Heart right ventricle (tissue), 16 donors: ENCODE results near the gene SRP68. TPM values are rescaled to one million over a fixed set of nuclear protein-coding genes. Genes with fewer than 3 reads are reported as not detected.

ENCODE experiments used
- ATAC-seq, 8 donors: fragments of 200-7000 bp; cut with Tn5 transposase; one replicate each; pipeline ENCODE4 v1.9.1; 2020; ENCODE audit warnings: mild to moderate bottlenecking in 8 of 8, moderate library complexity in 8 of 8, moderate number of reproducible peaks in 1 of 8
- DNase-seq, 2 donors: peaks; one replicate each; pipeline ENCODE4 v3.0.0-alpha.2; 2020
- H3K27ac ChIP-seq, 10 donors: fragments of 200-600 bp; sonication (generic) in 2 of 10; one replicate each; pipeline versions ENCODE4 v1.5.0 to v1.8.0; 2020 to 2022; ENCODE audit warnings: mild to moderate bottlenecking in 3 of 10
- H3K27me3 ChIP-seq, 7 donors: fragments of 200-600 bp; one replicate each; pipeline ENCODE4 v1.8.0; 2021 to 2022; ENCODE audit warnings: mild to moderate bottlenecking in 2 of 7
- H3K36me3 ChIP-seq, 9 donors: fragments of 200-600 bp; sonication (generic) in 1 of 9; one replicate each; pipeline versions ENCODE4 v1.5.0 to v1.8.0; 2020 to 2022; ENCODE audit warnings: mild to moderate bottlenecking in 2 of 9
- H3K4me1 ChIP-seq, 9 donors: fragments of 200-600 bp; sonication (generic) in 1 of 9; one replicate each; pipeline versions ENCODE4 v1.5.0 to v1.8.0; 2020 to 2022; ENCODE audit warnings: mild to moderate bottlenecking in 4 of 9
- H3K4me3 ChIP-seq, 10 donors: fragments of 200-600 bp; sonication (generic) in 2 of 10; one replicate each; pipeline versions ENCODE4 v1.5.0 to v1.8.0; 2020 to 2022; ENCODE audit warnings: mild to moderate bottlenecking in 7 of 10, moderate library complexity in 2 of 10
- H3K9me3 ChIP-seq, 11 donors: fragments of 200-600 bp in 10 of 11; sonication (generic) in 2 of 11; one replicate each; pipeline versions ENCODE4 v1.5.0 to v1.8.0; 2013 to 2022; ENCODE audit warnings: mild to moderate bottlenecking in 2 of 11, control low read depth in 1 of 11, moderate library complexity in 1 of 11
- WGBS, 2 donors: extraction: QIAGEN DNeasy Blood & Tissue Kit; methylation state at CpG; one replicate each; pipeline ENCODE4 v1.1.7; 2013; ENCODE audit warnings: inconsistent platforms in 1 of 2; 5-methylcytosine and 5-hydroxymethylcytosine counted together
- intact Hi-C, 10 donors: fragments of 100-400 bp; cut with DNase I; formaldehyde crosslinking; loops; one replicate each; pipeline versions ENCODE4 v1.11.1 to v1.14.2; 2022
- polyA plus RNA-seq, 2 donors: library from polyadenylated mRNA; stranded (reverse); fragments of 200-250 nt; gene quantifications; one replicate each; pipeline ENCODE4 v1.2.3, GENCODE V29; 2013
- total RNA-seq, 10 donors: library from RNA; stranded (reverse); fragmentation: NEBNext Ultra II Directional in 3 of 10; extraction: Animal tissue kit (Norgen Biotek cat#: 25700) in 3 of 10; gene quantifications; one replicate each; pipeline versions ENCODE4 v1.2.1 to v1.2.4, GENCODE V29; 2021 to 2023
- TF ChIP-seq, protein P1 (sequence below), 9 donors: fragments of 200-600 bp; sonication (generic) in 2 of 9; IDR thresholded peaks; one replicate each; pipeline versions ENCODE4 v1.5.0 to v1.8.0; 2021 to 2022; ENCODE audit warnings: antibody characterized with exemption in 9 of 9, mild to moderate bottlenecking in 5 of 9, moderate library complexity in 1 of 9
- donor health status: Arrhythmogenic right ventricular cardiomyopathy.
- donor health status: ischemic (EF 13 %, LVEDD 7.1; RV severe dilation, severe dysfunction).
- donor health status: healthy with polysubstance abuse.
- donor health status: DM: no; HTN: yes; CAD: no.
- donor health status: DM: no; HTN: no; CAD: no.
- donor health status: ischemic (EF 25% LVEDD 6.9; RV normal size, moderate dysfunction).
- donor health status: ischemic (EF 25% LVEDD 5.7; RV mildly dilated, moderate dysfunction).
- donor health status: healthy.
- donor health status: DM: yes; HTN: yes; CAD: no.
- donor health status: Ischemic cardiomyopathy.
- donor health status: ischemic (EF 35%, LVEDD 5.7; RV mildly dilated, moderate dysfunction).
- donor health status: nonischemic (EF 11% LVEDD 7.7; RV severe dilation, severe dysfunction).
- donor health status: DM: yes; HTN: yes; CAD: no.
- donor health status: PGD.
- donor health status: ischemic (EF 29% LVEDD 5.4; RV normal size, mild dysfunction).
- donor health status: nonischemic (EF 23%, LVEDD 6.1; RV moderate dilation, normal function).

The SRP68 gene
- total and polyA plus RNA-seq, 12 donors = 26.2 to 69.7 (median 61.7) TPM

DNA sequence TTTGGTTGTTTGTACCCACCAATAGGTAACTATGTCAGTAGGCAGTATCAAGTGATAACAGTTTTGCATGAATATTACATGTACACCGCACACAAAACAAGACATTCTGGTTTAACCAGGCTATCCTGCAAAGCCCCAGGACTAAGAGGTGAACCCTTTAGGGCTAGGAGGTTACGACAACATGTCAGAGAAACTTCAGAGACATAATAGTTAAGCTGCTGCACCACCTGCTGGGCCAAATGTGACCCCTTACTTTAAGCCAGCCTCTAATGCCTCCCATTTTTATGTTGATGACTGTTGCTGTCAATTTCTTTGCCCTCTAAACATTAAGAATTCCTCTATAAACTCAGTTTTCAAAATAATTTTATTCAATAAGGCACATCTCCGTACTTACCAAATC lies 15.4 kb downstream of the SRP68 start:
- H3K4me3 ChIP-seq = no peak overlapping the region
- TF ChIP-seq, protein P1, sequence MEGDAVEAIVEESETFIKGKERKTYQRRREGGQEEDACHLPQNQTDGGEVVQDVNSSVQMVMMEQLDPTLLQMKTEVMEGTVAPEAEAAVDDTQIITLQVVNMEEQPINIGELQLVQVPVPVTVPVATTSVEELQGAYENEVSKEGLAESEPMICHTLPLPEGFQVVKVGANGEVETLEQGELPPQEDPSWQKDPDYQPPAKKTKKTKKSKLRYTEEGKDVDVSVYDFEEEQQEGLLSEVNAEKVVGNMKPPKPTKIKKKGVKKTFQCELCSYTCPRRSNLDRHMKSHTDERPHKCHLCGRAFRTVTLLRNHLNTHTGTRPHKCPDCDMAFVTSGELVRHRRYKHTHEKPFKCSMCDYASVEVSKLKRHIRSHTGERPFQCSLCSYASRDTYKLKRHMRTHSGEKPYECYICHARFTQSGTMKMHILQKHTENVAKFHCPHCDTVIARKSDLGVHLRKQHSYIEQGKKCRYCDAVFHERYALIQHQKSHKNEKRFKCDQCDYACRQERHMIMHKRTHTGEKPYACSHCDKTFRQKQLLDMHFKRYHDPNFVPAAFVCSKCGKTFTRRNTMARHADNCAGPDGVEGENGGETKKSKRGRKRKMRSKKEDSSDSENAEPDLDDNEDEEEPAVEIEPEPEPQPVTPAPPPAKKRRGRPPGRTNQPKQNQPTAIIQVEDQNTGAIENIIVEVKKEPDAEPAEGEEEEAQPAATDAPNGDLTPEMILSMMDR (IDR thresholded peaks at IDR 0.05) = no peak
- no peak for ATAC-seq
- H3K9me3 ChIP-seq = no peaks in the 10 kb centered on the region
- H3K36me3 ChIP-seq = peaks cover 0 to 100% (median 87%) of the 10 kb centered on the region in 9 donors
- 90 to 95% methylated on average over 3 of the region's 3 CpGs for WGBS, 2 donors
- DNase-seq = no peak
- no peaks in the 10 kb centered on the region for H3K27me3 ChIP-seq
- no peaks in the 10 kb centered on the region for H3K4me1 ChIP-seq
- intact Hi-C loops = no loop called here
- no peak overlapping the region for H3K27ac ChIP-seq

DNA sequence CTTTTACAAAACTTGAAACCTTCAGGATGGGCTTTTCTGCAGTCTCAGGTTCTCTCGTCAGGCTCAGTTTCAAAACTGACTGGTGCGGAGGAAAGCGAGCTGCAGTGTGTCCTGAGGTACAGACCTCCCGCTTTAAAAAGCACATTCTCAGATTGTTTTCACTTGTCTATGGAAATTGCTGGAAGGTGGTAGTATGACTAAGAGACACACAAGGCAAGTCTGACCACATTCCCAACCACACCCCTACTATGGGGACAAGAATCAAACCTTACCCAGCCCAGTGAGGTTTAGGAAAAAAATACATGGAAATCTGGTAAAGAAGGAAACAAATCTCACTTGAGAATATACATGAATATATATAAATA lies 18.2 kb downstream of the SRP68 start:
- Histone ChIP-seq H3K27ac (no peak overlapping the region), H3K4me1 (peaks cover 0 to 3% (median 0%) of the 10 kb centered on the region in 9 donors), H3K27me3 (no peaks in the 10 kb centered on the region), H3K9me3 (no peaks in the 10 kb centered on the region), H3K36me3 (peaks cover 3 to 100% (median 73%) of the 10 kb centered on the region in 9 donors), H3K4me3 (no peak overlapping the region)
- ATAC-seq (no peak), DNase-seq (no peak)
- WGBS, 2 donors = 96 to 98% methylated on average over 4 of the region's 4 CpGs
- intact Hi-C loops = no loop called here
- TF ChIP-seq, protein P1 (IDR thresholded peaks at IDR 0.05) = no peak

DNA sequence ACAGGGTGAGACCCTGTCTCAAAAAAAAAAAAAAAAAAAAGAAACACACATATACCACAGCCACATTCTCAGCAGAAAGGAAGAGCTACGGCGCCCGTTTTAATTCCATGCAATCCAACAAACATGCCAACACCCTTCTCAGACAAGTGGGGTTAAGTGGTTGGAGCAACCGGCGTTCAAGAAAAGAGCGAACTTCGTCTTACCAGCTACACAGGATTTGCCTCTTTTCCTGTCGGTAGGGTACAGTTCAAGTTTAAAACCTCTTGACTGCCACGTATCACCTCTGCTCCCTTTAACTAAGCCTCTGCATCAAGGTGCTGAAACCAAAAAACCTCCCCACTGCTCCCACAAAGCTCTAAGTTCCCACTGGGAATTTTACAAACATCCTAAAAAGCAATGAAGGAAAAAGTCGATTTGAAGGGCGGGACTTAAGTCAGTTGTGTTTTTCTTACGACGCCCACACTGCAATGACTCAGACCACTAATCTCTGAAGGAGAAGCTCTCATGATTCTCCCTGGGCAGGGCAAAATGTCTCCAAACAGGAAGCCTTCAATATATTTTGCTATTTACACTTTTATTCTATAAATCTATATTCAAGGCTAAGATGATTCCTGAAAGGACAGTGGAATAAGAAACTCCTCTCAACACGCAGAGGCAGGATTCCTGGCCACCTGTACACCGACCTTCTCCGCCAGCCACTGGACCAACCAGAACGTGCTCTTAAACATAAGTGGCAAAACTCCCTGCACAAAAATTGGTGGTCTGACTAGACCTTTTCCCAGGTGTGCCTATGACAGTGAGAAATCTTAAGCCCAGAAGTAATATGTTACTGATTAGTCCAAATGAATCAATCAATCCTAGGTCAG lies 18.8 kb downstream of the SRP68 start:
- Histone ChIP-seq H3K9me3 (no peaks in the 10 kb centered on the region), H3K36me3 (peaks cover 0 to 100% (median 73%) of the 10 kb centered on the region in 9 donors), H3K27ac (no peak overlapping the region), H3K4me1 (peaks cover 0 to 3% (median 0%) of the 10 kb centered on the region in 9 donors), H3K27me3 (no peaks in the 10 kb centered on the region), H3K4me3 (no peak overlapping the region)
- TF ChIP-seq, protein P1 (IDR thresholded peaks at IDR 0.05) = no peak
- no peak for DNase-seq
- intact Hi-C loops = loop anchor here in 1 of 10 donors (2.0 kb wide), 1 partner anchor 41 kb away; no protein-coding TSS in a partner anchor
- WGBS, 2 donors = 77 to 85% methylated on average over 17 of the region's 17 CpGs
- no peak for ATAC-seq

DNA sequence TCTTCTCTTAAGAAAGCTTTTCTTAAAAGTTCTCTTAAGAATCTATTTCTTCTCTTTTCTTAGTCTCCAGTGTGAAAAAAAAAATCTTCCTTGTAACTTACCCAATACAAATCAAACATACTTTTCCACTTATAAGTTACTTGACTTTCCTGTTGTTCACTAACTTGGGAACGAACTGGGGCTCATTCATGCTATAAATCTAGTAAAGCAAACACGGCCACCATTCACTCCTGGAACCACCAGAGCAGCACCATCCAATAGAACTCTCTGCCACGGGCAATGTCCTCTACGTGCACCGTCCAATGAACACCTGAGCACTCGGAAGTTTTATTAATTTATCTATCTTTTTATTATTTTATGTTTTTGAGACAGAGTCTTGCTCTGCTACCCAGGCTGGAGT lies 20.8 kb downstream of the SRP68 start:
- peaks cover 0 to 100% (median 72%) of the 10 kb centered on the region in 9 donors for H3K36me3 ChIP-seq
- WGBS, 2 donors = 93 to 97% methylated on average over 6 of the region's 6 CpGs
- TF ChIP-seq, protein P1 (IDR thresholded peaks at IDR 0.05) = no peak
- DNase-seq (no peak), ATAC-seq (no peak)
- H3K4me3 ChIP-seq = no peak overlapping the region
- peaks cover 0 to 3% (median 0%) of the 10 kb centered on the region in 9 donors for H3K4me1 ChIP-seq
- no peak overlapping the region for H3K27ac ChIP-seq
- no peaks in the 10 kb centered on the region for H3K27me3 ChIP-seq
- H3K9me3 ChIP-seq = no peaks in the 10 kb centered on the region
- intact Hi-C loops = no loop called here
